Thymus (tissue), 11 donors: Measurements from ENCODE around the gene MYORG. TPM values are rescaled to one million over a fixed set of nuclear protein-coding genes. Genes with fewer than 3 reads are reported as not detected.

ENCODE experiments used
- DNase-seq, 9 donors: peaks; one replicate each; pipeline ENCODE4 v3.0.0-alpha.2; 2013; ENCODE audit warnings: low spot score in 9 of 9, low read depth in 6 of 9, missing footprints in 1 of 9
- H3K27ac ChIP-seq, 2 donors: one replicate each; pipeline ENCODE4 v1.5.1; 2013; ENCODE audit warnings: control low read depth in 1 of 2, low read depth in 1 of 2, low read length in 1 of 2, mild to moderate bottlenecking in 1 of 2, moderate library complexity in 1 of 2
- H3K27me3 ChIP-seq, 2 donors: one replicate each; pipeline ENCODE4 v1.5.1; 2013; ENCODE audit warnings: low read length in 1 of 2; ENCODE audit not compliant: control insufficient read depth in 2 of 2, insufficient read depth in 1 of 2
- H3K36me3 ChIP-seq, 2 donors: one replicate each; pipeline ENCODE4 v1.5.1; 2013; ENCODE audit warnings: low read length in 1 of 2, mild to moderate bottlenecking in 1 of 2, moderate library complexity in 1 of 2; ENCODE audit not compliant: control insufficient read depth in 2 of 2, insufficient read depth in 2 of 2
- H3K4me1 ChIP-seq, 2 donors: one replicate each; pipeline ENCODE4 v1.5.1; 2013; ENCODE audit warnings: low read length in 2 of 2; ENCODE audit not compliant: control insufficient read depth in 2 of 2, insufficient read depth in 2 of 2
- H3K4me3 ChIP-seq, 2 donors: one replicate each; pipeline ENCODE4 v1.5.1; 2013; ENCODE audit warnings: low read length in 2 of 2, control low read depth in 1 of 2, mild to moderate bottlenecking in 1 of 2
- H3K9me3 ChIP-seq, 2 donors: one replicate each; pipeline ENCODE4 v1.5.1; 2013; ENCODE audit warnings: low read length in 1 of 2, mild to moderate bottlenecking in 1 of 2; ENCODE audit not compliant: control insufficient read depth in 2 of 2, insufficient read depth in 1 of 2
- WGBS: extraction: QIAGEN DNeasy Blood & Tissue Kit; methylation state at CpG from one replicate; pipeline ENCODE4 v1.1.7; 2013; 5-methylcytosine and 5-hydroxymethylcytosine counted together
- polyA plus RNA-seq: library from polyadenylated mRNA; stranded (reverse); fragments of 200-250 nt; gene quantifications from one replicate; pipeline ENCODE4 v1.2.3, GENCODE V29; 2013
- total RNA-seq: library from RNA; stranded (reverse); fragments of 120-200 nt; gene quantifications from one replicate; pipeline ENCODE4 v1.2.4, GENCODE V29; 2013
- donor health status: healthy.

MYORG gene
- total and polyA plus RNA-seq, 2 donors: 0.52 to 1.3 TPM

GRCh38 chr9:34405719-34406118, 29.0 kb upstream of the MYORG start:
- H3K27me3 ChIP-seq: no peaks in the 10 kb centered on the region
- no peak overlapping the region for H3K4me3 ChIP-seq
- no peak overlapping the region for H3K27ac ChIP-seq
- H3K9me3 ChIP-seq: no peaks in the 10 kb centered on the region
- WGBS: 96% methylated on average over 7 of the region's 7 CpGs
- H3K36me3 ChIP-seq: peaks cover 4 to 21% of the 10 kb centered on the region in 2 donors
- no peak for DNase-seq
- no peaks in the 10 kb centered on the region for H3K4me1 ChIP-seq

- Histone ChIP-seq H3K36me3 (peaks cover 7 to 25% of the 10 kb centered on the region in 2 donors), H3K9me3 (no peaks in the 10 kb centered on the region), H3K4me1 (no peaks in the 10 kb centered on the region), H3K4me3 (no peak overlapping the region), H3K27ac (no peak overlapping the region), H3K27me3 (no peaks in the 10 kb centered on the region)
- peak in 5 of 9 donors; percentile 23 to 51 (median 36) for DNase-seq
Measured at GRCh38 chr9:34403554-34404380, 27.1 kb upstream of the MYORG start.

- no peak overlapping the region for H3K27ac ChIP-seq
- H3K9me3 ChIP-seq: no peaks in the 10 kb centered on the region
- peaks cover 7 to 25% of the 10 kb centered on the region in 2 donors for H3K36me3 ChIP-seq
- WGBS: 96% methylated on average over 40 of the region's 40 CpGs
- H3K27me3 ChIP-seq: no peaks in the 10 kb centered on the region
- DNase-seq: no peak
- no peaks in the 10 kb centered on the region for H3K4me1 ChIP-seq
- H3K4me3 ChIP-seq: no peak overlapping the region
Measured at GRCh38 chr9:34400686-34401602, 24.2 kb upstream of the MYORG start.

- Histone ChIP-seq H3K4me1 (no peaks in the 10 kb centered on the region), H3K27ac (no peak overlapping the region), H3K4me3 (no peak overlapping the region), H3K27me3 (no peaks in the 10 kb centered on the region), H3K36me3 (peaks cover 7 to 25% of the 10 kb centered on the region in 2 donors), H3K9me3 (no peaks in the 10 kb centered on the region)
- no peak for DNase-seq
- WGBS: 91% methylated on average over 12 of the region's 12 CpGs
Measured at GRCh38 chr9:34400275-34400674, 23.6 kb upstream of the MYORG start.

- Histone ChIP-seq H3K36me3 (peaks cover 7 to 25% of the 10 kb centered on the region in 2 donors), H3K4me1 (no peaks in the 10 kb centered on the region), H3K27me3 (no peaks in the 10 kb centered on the region), H3K27ac (no peak overlapping the region), H3K9me3 (no peaks in the 10 kb centered on the region), H3K4me3 (no peak overlapping the region)
- WGBS: 97% methylated on average over 4 of the region's 4 CpGs
- no peak for DNase-seq
Measured at GRCh38 chr9:34399729-34400128, 23.0 kb upstream of the MYORG start.

GRCh38 chr9:34398875-34399274, 22.2 kb upstream of the MYORG start:
- no peaks in the 10 kb centered on the region for H3K9me3 ChIP-seq
- no peaks in the 10 kb centered on the region for H3K4me1 ChIP-seq
- H3K4me3 ChIP-seq: no peak overlapping the region
- no peak for DNase-seq
- H3K27me3 ChIP-seq: no peaks in the 10 kb centered on the region
- WGBS: 100% methylated on average over 1 of the region's 1 CpG
- H3K27ac ChIP-seq: no peak overlapping the region
- H3K36me3 ChIP-seq: peaks cover 7 to 25% of the 10 kb centered on the region in 2 donors

- Histone ChIP-seq H3K4me1 (no peaks in the 10 kb centered on the region), H3K36me3 (peaks cover 3 to 12% of the 10 kb centered on the region in 2 donors), H3K4me3 (no peak overlapping the region), H3K27me3 (peaks cover 0 to 6% of the 10 kb centered on the region in 2 donors), H3K27ac (no peak overlapping the region), H3K9me3 (no peaks in the 10 kb centered on the region)
- DNase-seq: no peak
- 79% methylated on average over 7 of the region's 7 CpGs for WGBS
Measured at GRCh38 chr9:34396276-34397214, 19.8 kb upstream of the MYORG start.

GRCh38 chr9:34392511-34392910, 15.8 kb upstream of the MYORG start:
- DNase-seq: no peak
- Histone ChIP-seq H3K27me3 (peaks cover 0 to 8% of the 10 kb centered on the region in 2 donors), H3K27ac (no peak overlapping the region), H3K4me3 (no peak overlapping the region), H3K9me3 (no peaks in the 10 kb centered on the region), H3K36me3 (no peaks in the 10 kb centered on the region), H3K4me1 (no peaks in the 10 kb centered on the region)
- WGBS: 68% methylated on average over 1 of the region's 1 CpG
